HepG2 (cell line): ENCODE data around the gene FKBP10. TPM values are rescaled to one million over a fixed set of nuclear protein-coding genes. Genes with fewer than 3 reads are reported as not detected.

ENCODE experiments used
- EHMT2 ChIP-seq: fragments of 200-600 bp; sonication (generic); IDR thresholded peaks from 2 replicates; pipeline ENCODE4 v1.7.0; 2017; ENCODE audit warnings: antibody characterized with exemption, low read depth, low read length, borderline replicate concordance
- MAF1 ChIP-seq: sonication (generic); formaldehyde crosslinking; IDR thresholded peaks from 2 replicates; pipeline ENCODE4 v1.5.0; 2020; ENCODE audit warnings: missing genetic modification reagents, borderline replicate concordance
- SMAD9 ChIP-seq: sonication (generic); formaldehyde crosslinking; IDR thresholded peaks from 2 replicates; pipeline ENCODE4 v1.5.1; 2020; ENCODE audit warnings: mild to moderate bottlenecking, missing genetic modification reagents
- SP5 ChIP-seq: IDR thresholded peaks from 2 replicates; pipeline ENCODE4 v1.6.1; 2016; ENCODE audit warnings: low read depth, borderline replicate concordance
- SPEN ChIP-seq: sonication (generic); formaldehyde crosslinking; IDR thresholded peaks from 2 replicates; pipeline ENCODE4 v1.5.1; 2020; ENCODE audit warnings: low read depth, mild to moderate bottlenecking, missing genetic modification reagents
- ZSCAN25 ChIP-seq: sonication (generic); formaldehyde crosslinking; IDR thresholded peaks from 2 replicates; pipeline ENCODE4 v1.8.0; 2022; ENCODE audit warnings: mild to moderate bottlenecking, missing genetic modification reagents
- polyA plus RNA-seq, 8 experiments: library from polyadenylated mRNA; depleted of rRNA in 3 of 8; stranded (reverse) in 7 of 8; unstranded in 1 of 8; fragments of >200 nt; fragmentation: Illumina TruSeq in 4 of 8; extraction: Trizol in 4 of 8; gene quantifications; 2 replicates each; pipeline versions ENCODE4 v1.2.1 to v1.2.3, GENCODE V29; 2011 to 2016; ENCODE audit warnings: low read depth in 4 of 8, missing spikeins in 1 of 8, mixed read lengths in 1 of 8; ENCODE audit not compliant: insufficient read depth in 1 of 8
- total RNA-seq, 5 experiments: library from RNA; depleted of rRNA; stranded (reverse); fragments of >200 nt; fragmentation: Illumina TruSeq; extraction: Trizol; gene quantifications; 2 replicates each; pipeline ENCODE4 v1.2.3, GENCODE V29; 2016; ENCODE audit warnings: low read depth in 1 of 5
- TF ChIP-seq, protein P1 (sequence below): sonication (generic); formaldehyde crosslinking; IDR thresholded peaks from one replicate; pipeline ENCODE4 v1.5.1; 2020; ENCODE audit warnings: mild to moderate bottlenecking, missing genetic modification reagents; ENCODE audit errors: not compliant biosample characterization
- TF ChIP-seq, protein P2 (sequence below): sonication (generic); formaldehyde crosslinking; IDR thresholded peaks from 2 replicates; pipeline ENCODE4 v1.5.0; 2020; ENCODE audit warnings: missing genetic modification reagents
- TF ChIP-seq, protein P3 (sequence below): sonication (generic); formaldehyde crosslinking; IDR thresholded peaks from 2 replicates; pipeline ENCODE4 v1.4.0; 2020; ENCODE audit warnings: mild to moderate bottlenecking, missing genetic modification reagents
- TF ChIP-seq, protein P4 (sequence below): sonication (generic); formaldehyde crosslinking; IDR thresholded peaks from 2 replicates; pipeline ENCODE4; 2020; ENCODE audit warnings: missing genetic modification reagents, mild to moderate bottlenecking, borderline replicate concordance

The FKBP10 gene
- total and polyA plus RNA-seq, 2 of the 13 experiments (the other 11 are each of a cell fraction or from before 2014, with no cell fraction given): 149 to 573 TPM

DNA sequence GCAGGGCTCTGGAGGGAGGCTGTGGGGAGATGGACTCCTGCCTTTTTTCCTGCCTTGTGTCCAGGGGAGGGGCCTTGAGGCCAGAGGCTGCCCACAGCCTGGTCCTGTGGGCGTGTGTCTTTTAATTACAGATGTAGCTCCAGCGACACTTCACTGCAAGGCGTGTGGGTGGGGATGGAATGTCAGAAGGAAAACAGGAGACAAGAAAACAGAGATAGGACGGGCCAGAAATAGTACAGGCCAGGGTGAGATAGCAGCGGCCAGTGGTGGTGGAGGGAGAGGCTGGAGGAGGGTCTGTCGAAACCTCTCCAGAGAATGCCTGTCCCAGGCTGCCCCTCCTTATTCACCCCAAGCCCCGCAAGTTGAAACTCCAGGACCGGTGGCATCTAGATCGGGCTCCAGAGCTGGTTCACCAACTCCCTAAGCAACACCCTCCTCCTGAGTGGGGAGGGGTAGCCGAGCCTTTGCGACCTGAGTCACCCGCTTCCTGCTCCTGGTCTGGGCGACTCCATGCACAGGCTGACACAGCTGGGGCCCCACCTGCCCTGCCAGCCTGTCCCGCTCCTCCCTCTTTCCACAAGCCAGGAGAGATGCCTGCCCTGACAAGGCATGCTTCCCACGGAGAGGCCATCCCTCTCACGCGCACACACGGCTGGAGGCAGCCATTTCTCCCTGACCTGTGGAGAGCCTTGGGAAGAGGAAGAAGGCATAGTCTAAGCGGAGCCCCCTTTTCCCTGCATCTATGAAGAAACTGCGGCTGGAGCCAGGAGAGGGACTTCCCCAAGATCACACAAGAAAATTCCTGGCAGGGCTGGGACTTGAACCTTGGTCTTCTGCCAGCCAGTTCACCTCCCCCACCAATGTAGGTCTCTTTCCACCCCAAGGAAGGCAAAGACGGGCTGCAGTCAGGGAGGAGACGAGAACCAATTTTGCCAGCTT is 19.7 kb upstream of the FKBP10 start (continued):
- TF ChIP-seq, protein P1, sequence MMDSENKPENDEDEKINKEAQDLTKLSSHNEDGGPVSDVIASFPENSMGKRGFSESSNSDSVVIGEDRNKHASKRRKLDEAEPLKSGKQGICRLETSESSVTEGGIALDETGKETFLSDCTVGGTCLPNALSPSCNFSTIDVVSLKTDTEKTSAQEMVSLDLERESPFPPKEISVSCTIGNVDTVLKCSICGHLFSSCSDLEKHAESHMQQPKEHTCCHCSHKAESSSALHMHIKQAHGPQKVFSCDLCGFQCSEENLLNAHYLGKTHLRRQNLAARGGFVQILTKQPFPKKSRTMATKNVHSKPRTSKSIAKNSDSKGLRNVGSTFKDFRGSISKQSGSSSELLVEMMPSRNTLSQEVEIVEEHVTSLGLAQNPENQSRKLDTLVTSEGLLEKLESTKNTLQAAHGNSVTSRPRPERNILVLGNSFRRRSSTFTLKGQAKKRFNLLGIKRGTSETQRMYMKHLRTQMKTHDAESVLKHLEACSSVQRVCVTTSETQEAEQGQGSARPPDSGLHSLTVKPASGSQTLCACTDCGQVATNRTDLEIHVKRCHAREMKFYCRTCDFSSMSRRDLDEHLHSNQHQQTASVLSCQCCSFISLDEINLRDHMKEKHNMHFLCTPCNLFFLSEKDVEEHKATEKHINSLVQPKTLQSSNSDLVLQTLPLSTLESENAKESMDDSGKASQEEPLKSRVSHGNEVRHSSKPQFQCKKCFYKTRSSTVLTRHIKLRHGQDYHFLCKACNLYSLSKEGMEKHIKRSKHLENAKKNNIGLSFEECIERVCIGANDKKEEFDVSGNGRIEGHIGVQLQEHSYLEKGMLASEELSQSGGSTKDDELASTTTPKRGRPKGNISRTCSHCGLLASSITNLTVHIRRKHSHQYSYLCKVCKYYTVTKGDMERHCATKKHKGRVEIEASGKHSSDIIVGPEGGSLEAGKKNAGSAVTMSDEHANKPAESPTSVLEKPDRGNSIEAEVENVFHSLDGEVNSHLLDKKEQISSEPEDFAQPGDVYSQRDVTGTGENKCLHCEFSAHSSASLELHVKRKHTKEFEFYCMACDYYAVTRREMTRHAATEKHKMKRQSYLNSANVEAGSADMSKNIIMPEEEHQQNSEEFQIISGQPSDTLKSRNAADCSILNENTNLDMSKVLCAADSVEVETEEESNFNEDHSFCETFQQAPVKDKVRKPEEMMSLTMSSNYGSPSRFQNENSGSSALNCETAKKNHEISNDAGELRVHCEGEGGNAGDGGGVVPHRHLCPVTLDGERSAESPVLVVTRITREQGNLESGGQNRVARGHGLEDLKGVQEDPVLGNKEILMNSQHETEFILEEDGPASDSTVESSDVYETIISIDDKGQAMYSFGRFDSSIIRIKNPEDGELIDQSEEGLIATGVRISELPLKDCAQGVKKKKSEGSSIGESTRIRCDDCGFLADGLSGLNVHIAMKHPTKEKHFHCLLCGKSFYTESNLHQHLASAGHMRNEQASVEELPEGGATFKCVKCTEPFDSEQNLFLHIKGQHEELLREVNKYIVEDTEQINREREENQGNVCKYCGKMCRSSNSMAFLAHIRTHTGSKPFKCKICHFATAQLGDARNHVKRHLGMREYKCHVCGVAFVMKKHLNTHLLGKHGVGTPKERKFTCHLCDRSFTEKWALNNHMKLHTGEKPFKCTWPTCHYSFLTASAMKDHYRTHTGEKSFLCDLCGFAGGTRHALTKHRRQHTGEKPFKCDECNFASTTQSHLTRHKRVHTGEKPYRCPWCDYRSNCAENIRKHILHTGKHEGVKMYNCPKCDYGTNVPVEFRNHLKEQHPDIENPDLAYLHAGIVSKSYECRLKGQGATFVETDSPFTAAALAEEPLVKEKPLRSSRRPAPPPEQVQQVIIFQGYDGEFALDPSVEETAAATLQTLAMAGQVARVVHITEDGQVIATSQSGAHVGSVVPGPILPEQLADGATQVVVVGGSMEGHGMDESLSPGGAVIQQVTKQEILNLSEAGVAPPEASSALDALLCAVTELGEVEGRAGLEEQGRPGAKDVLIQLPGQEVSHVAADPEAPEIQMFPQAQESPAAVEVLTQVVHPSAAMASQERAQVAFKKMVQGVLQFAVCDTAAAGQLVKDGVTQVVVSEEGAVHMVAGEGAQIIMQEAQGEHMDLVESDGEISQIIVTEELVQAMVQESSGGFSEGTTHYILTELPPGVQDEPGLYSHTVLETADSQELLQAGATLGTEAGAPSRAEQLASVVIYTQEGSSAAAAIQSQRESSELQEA: peak; percentile 44
- TF ChIP-seq SP5 (CRISPR knock-in tag) (peak; percentile 71), MAF1 (CRISPR knock-in tag) (no peak), EHMT2 (no peak), ZSCAN25 (peak; percentile 64), SPEN (CRISPR knock-in tag) (peak; percentile 32; the same call in 1 of the 2 replicates), SMAD9 (CRISPR knock-in tag) (0 out of 2 replicates have a peak, but pooled peaks have one; percentile 5)
- TF ChIP-seq, protein P2, sequence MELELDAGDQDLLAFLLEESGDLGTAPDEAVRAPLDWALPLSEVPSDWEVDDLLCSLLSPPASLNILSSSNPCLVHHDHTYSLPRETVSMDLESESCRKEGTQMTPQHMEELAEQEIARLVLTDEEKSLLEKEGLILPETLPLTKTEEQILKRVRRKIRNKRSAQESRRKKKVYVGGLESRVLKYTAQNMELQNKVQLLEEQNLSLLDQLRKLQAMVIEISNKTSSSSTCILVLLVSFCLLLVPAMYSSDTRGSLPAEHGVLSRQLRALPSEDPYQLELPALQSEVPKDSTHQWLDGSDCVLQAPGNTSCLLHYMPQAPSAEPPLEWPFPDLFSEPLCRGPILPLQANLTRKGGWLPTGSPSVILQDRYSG (CRISPR knock-in tag): no peak
- TF ChIP-seq, protein P3, sequence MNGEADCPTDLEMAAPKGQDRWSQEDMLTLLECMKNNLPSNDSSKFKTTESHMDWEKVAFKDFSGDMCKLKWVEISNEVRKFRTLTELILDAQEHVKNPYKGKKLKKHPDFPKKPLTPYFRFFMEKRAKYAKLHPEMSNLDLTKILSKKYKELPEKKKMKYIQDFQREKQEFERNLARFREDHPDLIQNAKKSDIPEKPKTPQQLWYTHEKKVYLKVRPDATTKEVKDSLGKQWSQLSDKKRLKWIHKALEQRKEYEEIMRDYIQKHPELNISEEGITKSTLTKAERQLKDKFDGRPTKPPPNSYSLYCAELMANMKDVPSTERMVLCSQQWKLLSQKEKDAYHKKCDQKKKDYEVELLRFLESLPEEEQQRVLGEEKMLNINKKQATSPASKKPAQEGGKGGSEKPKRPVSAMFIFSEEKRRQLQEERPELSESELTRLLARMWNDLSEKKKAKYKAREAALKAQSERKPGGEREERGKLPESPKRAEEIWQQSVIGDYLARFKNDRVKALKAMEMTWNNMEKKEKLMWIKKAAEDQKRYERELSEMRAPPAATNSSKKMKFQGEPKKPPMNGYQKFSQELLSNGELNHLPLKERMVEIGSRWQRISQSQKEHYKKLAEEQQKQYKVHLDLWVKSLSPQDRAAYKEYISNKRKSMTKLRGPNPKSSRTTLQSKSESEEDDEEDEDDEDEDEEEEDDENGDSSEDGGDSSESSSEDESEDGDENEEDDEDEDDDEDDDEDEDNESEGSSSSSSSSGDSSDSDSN (CRISPR knock-in tag): peak; percentile 50
- TF ChIP-seq, protein P4, sequence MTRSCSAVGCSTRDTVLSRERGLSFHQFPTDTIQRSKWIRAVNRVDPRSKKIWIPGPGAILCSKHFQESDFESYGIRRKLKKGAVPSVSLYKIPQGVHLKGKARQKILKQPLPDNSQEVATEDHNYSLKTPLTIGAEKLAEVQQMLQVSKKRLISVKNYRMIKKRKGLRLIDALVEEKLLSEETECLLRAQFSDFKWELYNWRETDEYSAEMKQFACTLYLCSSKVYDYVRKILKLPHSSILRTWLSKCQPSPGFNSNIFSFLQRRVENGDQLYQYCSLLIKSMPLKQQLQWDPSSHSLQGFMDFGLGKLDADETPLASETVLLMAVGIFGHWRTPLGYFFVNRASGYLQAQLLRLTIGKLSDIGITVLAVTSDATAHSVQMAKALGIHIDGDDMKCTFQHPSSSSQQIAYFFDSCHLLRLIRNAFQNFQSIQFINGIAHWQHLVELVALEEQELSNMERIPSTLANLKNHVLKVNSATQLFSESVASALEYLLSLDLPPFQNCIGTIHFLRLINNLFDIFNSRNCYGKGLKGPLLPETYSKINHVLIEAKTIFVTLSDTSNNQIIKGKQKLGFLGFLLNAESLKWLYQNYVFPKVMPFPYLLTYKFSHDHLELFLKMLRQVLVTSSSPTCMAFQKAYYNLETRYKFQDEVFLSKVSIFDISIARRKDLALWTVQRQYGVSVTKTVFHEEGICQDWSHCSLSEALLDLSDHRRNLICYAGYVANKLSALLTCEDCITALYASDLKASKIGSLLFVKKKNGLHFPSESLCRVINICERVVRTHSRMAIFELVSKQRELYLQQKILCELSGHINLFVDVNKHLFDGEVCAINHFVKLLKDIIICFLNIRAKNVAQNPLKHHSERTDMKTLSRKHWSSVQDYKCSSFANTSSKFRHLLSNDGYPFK: 0 out of 2 replicates have a peak, but pooled peaks have one; percentile 54
